ENCODE data around the gene SMYD5.
"Not testable (repeated sequence)": the region's sequence is repeated elsewhere in the genome, so short reads cannot be mapped to it uniquely, and the experiment has no call there.

SMYD5 gene

GRCh38 chr2:73214120-73215035 is at the start of gene SMYD5:
Gene SMYD5 (plus strand): TSS chr2:73214245. CDS start chr2:73214267, 22 bp downstream.
- peak; percentile 92 for DNase-seq

DNA sequence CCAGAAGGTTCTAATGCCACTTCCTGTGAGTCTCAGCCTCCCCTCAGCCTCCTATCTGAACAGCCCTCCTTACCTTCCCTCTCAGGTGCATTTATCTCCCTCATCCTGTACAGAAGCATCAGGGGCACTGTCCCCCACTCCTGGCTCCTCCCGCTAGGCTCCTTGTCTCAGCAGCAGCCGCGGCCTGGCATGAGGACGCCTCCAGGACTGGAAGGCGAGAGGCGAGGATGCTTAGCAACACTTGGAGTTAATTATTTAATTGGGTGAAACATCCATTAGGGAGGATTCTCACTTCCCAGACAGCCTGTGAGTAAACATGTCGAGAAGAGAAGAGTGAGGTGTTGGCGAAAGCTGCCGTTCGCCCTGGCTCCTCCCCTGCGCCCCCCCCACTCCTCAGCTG is 48.1 kb upstream of the SMYD5 start:
- DNase-seq = not testable (repeated sequence)

DNA sequence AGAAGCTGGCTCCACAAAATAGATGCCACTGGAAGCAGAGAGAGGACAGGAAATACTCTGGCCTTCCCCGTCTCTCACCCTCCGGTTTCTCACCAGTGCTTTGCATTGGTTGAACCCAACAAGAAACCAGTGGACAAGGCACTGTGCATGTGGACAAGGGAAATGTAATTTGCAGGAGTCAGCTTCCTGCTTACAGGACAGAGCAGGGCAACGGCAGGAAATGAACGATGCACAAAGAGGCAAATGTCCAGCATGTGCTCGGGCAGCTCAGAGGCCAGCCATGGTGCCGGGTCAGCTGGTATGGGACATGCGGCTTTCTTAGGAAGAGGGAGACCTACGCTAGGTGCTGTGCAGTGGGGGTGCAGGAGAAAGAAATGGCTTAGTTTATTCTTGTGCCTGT is 47.2 kb upstream of the SMYD5 start:
- DNase-seq = not testable (repeated sequence)

- not testable (repeated sequence) for DNase-seq
These were observed 45.7 kb upstream of the SMYD5 start for GRCh38 chr2:73168348-73168747.

DNA sequence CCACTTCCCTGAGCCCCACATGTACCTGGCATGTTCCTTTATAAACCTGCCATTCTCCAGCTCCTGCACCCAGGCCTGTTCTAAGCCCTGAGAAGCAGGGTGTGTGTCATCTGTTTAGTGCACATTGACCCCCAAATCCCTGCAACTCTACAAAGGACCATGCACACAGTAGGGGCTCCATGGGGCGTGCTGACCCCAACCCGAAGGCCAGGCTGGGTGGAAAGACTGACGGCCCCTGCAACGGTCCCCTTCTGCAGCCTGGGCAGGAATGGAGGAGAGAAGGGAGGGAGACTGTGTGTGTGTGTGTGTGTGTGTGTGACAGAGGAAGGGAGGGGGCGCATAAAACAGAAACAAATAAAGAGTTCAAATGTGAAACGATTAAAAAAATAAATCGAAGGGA is 43.7 kb upstream of the SMYD5 start:
- DNase-seq = not testable (repeated sequence)

DNA sequence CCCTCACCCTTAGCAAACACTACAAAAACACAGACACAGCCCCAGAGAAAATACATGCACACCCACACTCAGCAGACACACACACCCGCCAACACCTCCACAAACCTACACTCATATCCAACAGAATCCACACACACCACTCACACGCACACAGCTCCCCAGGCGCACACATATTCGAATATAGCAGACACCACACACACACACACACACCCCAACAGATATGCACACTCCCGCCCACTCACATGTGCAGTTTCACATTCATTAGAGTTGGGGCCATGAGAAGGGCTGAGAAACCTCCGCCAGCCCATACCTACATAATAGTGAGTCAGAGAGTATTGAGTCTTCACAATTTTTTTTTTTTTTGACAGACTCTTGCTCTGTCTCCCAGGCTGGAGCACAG is 41.1 kb upstream of the SMYD5 start:
- no peak for DNase-seq

DNA sequence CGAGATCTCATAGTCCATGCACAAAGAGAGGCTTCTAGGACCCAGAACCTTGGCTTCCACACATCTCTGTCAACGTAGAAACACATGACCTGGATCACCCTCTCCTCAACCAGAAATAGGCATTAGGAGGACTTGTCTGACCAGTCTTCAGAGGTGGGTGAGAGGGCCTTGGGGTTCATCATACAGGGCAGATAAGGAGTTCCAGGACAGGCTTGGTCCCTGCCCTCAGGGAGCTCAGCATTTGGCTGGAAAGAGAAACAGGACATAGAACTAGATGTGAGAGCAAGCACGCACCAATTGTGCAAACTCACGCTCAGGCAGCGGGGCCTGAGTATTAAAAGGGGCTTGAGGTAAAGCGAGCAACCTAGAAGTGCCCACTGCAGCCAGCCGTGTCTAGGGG is 40.3 kb upstream of the SMYD5 start:
- no peak for DNase-seq

DNA sequence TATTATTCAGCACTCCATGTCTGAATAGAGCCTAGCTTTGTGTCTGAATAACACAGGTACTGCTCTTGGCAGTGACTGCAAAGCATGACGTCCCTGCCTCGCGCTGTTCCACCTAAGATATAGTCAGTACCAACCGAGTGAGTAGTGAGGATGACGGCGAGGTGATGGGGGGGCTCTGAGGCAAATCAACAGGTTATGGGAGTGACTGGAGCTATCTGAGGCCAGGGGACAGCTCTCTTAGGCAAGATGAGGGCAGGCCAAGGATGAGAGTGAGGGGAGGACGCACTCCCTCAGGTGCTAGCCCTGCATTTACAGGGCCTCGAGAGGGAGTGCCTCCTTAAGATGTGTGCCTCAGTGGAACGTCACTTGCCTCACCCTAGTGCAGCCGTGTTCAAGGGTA is 39.8 kb upstream of the SMYD5 start:
- DNase-seq = no peak

DNA sequence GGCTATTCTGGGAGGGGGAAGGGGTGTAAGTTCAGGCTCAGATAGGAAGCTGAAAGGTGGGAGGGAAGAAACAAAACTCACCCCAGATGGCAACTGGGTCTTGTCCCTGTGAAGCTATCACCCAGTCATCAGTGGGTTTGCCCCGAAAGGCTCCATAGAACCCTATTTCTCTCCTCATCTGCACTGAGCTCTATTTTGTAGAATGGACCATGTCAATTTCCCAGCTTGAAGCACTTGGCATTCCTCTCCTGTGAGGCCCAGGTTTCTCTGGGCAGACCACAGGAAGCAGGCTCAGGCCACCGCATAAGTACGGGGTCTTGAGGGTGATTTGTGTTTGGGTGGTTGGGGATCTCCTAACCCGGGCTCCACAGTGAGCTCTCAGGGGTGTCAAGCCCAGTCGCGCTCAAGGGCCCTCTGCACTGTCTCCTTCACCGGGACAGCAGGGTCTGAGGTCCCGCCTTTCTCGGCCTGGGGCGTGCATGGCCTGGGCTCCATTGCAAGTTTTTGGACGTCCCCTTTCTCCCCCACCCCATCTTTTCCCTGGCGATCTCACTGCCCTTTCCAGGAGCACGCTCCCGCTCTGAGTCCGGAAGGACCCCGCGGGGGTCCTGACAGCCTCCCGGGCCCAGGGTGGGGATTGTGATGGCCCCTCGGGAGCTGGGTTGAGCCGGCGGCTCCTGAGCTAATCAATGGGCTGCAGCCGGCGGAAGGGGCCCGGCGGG is 38.9 kb upstream of the SMYD5 start:
- DNase-seq = no peak

- DNase-seq = peak; percentile 67
These were observed 38.3 kb upstream of the SMYD5 start for GRCh38 chr2:73175663-73176204.

DNA sequence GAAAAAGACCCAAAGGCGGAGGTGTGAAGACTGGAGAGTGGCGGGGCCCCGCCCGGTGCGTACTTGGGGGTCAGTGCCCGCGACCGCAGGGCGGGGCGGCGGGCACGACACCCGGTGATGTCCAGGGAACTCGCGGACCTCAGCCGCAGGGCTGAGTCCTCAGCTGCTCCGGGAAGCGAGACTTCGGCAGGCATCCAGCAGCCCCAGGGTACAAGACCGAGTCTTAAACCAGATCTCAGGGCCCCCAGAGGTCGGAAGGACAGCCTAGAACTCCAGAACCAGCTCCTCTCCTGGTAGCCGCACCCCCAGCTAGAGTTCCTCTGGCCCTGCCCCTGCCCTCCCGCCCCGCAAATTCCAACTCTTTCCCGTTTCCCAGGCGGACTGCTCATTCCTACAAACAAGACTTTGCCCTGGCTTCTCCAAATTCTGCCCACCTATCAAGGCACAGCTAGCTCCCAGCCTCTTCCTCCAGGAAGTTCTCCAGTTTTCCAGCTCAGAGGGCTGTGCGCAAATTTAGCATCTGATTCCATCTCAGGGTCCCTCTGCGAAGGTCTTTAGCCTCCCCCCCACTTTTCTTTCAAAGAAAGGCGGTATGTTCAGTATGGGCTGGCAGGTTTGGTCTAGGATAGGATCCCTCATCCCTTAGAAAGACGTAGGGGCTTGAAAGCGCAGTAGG is 37.7 kb upstream of the SMYD5 start:
- DNase-seq = no peak

- peak; percentile 88 for DNase-seq
These were observed 37.0 kb upstream of the SMYD5 start for GRCh38 chr2:73176881-73177644.

GRCh38 chr2:73177645-73178255 is 36.3 kb upstream of the SMYD5 start:
- no peak for DNase-seq

- DNase-seq = no peak
These were observed 28.1 kb upstream of the SMYD5 start for GRCh38 chr2:73185965-73186364.

DNA sequence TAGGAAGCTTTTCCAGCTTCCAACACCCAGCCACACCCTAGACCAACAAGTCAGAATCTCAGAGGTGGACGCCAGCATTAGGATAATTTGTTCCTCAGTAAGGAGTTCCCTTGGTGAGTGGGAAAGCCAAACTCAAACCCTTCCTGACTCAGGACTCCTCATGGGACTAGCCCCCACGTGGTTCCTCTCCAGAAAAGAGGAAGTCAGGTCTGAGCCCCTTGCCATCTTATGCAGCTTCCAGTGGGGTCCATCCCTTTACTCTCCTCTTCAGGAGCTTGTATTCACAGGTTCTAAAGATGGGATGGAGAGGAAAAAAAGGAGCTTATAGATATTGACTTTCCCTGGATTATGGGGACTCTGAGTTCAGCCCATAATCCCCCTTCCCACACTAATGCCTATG is 26.5 kb upstream of the SMYD5 start:
- DNase-seq = no peak

DNA sequence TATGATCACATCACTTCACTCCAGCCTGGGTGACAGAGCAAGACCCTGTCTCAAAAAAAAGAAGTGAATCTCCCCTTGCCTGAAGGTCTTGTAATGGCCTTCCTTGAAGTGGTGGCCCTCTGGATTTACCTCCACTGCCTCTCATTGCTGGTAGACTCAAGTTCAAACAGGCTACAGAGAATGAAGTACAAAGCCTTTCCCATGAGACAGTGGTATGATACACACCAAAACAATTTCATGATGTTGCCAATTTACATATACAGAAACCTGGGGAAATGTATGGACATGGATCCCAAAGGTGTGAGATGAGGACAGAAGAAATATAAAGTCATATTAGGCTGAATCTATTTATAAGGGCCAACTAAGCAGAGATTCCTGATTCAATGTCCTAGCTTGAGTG is 16.5 kb upstream of the SMYD5 start:
- DNase-seq = no peak

DNA sequence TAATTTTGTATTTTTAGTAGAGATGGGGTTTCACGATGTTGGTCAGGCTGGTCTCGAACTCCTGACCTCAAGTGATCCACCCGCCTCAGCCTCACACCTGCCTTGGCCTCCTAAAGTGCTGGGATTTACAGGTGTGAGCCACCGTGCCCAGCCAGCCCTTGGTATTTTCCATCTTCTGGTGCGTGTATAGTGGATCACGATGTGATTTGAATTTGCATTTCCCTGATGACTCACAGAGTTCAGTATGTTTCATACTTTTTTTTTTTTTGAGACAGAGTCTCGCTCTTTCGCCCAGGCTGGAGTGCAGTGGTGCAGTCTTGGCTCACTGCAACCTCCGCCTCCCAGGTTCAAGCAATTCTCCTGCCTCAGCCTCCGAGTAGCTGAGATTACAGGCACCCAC is 13.8 kb upstream of the SMYD5 start:
- DNase-seq = not testable (repeated sequence)

- no peak for DNase-seq
These were observed 11.6 kb upstream of the SMYD5 start, which contains the start of gene NOTO for GRCh38 chr2:73202156-73203054. Gene NOTO (plus strand): TSS chr2:73202574. CDS start chr2:73202667, 93 bp downstream.

DNA sequence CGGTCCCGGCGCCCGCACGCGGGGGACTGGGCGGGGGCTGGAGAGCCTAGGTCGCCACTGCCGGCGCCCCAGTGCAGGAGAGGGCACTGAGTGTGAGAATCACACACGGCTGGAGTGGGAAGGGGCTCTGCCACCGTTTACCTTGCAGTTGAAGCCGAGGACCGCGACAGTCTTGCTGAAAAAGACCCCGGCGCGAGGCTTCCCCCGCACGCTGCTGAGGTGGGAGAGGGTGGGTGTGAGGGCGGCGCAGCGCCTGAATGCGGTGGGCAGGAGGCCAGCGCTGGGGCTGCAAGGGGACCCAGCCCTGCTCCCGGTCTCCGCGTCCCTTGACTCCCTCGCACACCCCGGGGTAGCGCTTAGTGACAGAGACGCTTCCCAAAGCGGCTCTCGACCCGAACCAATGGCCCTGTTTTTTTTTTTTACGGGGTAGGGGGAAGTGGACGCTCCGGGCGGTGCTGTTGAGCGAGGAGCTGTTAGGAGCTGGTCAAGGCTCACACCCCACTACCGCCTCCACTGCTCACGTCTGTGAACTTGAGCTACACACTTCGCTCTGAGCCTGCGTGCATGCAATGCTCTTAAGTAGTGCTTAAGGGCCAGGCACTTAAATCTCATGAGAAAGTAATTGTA is 10.9 kb upstream of the SMYD5 start:
- no peak for DNase-seq

DNA sequence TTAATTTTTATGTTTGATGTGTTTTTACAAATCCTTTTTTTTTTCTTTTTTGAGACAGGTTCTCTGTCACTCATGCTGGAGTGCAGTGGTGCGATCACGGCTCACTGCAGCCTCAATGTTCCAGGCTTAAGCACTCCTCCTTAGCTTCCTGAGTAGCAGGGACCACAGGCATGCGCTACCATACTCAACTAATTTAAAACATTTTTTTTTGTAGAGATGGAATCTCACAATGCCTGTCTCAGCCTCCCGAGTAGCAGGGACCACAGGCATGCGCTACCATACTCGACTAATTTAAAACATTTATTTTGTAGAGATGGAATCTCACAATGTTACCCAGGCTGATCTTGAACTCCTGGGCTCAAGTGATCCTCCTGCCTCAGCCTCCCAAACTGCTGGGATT is 8.4 kb upstream of the SMYD5 start:
- no peak for DNase-seq
